CD4-positive, alpha-beta T cell treated with Interleukin-6 at 100 ng/mL for 8 hours (primary cell): ENCODE data around the gene CRP.
"Not testable (repeated sequence)": the region's sequence is repeated elsewhere in the genome, so short reads cannot be mapped to it uniquely, and the experiment has no call there.

Source experiments
- DNase-seq: peaks from one replicate; pipeline ENCODE4 v3.0.0-alpha.2; 2020; ENCODE audit warnings: mixed read lengths, low spot score

The CRP gene

GRCh38 chr1:159714529-159714928, at the start of gene CRP:
CRP (minus strand) TSS chr1:159714589; CDS start chr1:159714485, 104 bp downstream.
- DNase-seq, result no peak

DNA sequence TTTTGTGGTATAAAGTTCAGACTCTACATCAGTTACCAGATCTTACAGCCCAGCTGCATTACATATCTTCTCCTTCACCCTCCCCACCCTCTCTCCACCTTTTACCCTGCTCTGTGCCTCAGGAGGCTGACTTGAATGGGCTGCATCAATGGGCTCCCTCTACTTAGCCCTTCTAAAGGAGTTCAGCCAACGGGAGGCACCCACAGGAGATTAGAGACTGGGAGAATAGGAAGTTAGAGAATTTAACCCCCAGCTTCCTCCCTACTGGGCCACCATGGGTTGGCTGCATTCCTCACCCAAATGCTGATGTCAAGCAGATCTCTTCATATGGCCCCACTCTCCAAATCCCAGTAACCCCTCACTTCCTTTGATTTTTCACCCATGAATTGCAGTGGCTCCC, 49.3 kb upstream of the CRP start:
- no peak for DNase-seq

DNA sequence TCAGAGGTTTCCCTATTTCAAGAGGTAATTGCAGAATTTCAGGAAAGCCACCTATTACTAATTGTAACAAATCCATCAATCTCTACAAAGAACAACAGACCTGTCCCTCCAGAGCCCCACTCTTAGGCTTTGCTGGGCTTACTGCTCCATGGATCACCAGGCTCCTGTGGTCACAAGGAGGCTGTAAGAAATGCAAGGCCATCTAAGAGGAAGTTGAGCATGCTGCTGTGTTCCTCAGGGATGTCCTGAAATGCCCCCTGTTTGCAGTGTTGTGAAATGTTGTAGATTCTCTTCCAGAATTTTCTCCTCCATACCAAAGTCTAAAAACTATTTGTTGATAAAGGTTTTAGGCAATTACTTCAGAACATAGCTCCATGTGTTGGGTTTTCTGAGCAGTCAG, 42.0 kb upstream of the CRP start:
- no peak for DNase-seq

- DNase-seq, result no peak
Measured at GRCh38 chr1:159755451-159756007, 41.1 kb upstream of the CRP start.

DNA sequence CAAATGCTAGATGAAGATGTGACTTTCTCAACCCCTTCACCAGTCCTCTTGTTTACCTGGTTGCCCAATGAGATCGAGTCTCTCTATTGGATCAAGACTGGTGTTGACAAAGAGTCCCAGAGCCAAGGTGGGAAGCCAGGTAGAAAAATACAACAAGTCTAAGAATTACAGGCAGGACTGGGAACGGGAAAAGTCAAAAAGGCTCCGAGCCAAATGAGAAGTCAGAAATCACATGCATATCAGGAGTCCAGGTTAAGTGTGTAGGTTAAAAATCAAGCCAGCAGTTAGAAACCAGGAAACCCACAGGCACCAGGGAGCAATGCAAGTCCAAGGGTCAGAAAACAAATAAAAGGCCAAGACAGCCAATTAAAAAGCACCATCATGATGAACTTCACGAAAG, 39.0 kb upstream of the CRP start:
- no peak for DNase-seq

- DNase-seq, result no peak
Measured at GRCh38 chr1:159752135-159752580, 37.8 kb upstream of the CRP start.

- DNase-seq, result no peak
Measured at GRCh38 chr1:159751031-159751430, 36.6 kb upstream of the CRP start.

DNA sequence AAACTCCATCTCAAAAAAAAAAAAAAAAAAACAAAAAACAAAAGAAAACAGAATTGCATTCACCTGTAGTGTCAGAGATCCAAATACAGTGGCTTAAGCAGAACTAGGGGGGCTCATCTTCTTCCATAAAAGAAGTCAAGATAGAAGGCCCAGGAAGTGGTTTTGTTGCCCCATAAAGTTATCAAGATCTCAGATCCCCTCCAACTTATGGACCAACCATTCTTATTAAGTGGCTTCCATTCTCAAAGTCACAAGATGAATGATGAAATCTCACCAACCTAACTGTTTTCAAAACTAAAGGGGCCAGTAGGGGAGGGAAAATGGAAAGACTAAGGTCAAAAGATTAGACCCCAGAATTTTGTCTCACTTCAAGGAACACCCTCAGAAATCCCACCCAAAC, 36.2 kb upstream of the CRP start:
- DNase-seq, result no peak

- DNase-seq, result no peak
Measured at GRCh38 chr1:159749630-159750029, 35.2 kb upstream of the CRP start.

DNA sequence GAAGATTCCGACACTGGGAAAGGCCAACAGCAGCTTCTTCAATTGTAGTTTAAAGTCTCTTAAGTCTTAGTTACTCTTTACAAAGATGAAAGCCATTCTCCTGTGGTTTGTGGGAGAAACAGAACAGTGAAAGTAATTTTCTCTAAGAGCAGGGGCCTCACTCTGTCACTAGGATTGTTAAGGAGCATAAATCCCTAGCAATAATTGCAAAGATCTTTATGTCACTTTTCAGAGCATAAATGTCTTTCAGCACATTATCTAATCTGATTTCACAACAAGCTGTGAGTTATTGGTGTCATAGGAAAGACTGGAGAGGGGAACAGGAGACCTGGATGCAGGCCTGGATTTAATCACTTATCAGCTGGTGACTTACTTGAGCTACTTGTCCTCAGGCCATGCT, 34.0 kb upstream of the CRP start:
- DNase-seq, result no peak

DNA sequence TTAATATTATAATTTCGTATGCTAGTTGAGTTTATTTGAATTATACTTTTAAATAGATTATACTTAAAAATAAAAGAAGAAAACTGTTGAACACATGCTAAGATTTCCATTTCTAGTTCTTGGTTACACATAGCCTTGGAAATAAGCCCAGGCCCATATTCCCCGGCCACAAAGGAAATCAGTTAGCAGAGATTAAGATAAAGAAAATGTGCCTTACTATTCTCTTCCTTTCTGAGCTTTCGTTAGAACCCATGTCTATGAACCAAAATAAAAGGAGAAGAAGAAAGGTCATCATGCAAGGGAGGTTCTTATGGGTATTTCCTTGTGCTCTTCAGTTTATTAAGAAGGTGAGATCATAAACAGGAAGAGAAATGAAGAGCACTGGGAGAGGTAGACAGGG, 32.3 kb upstream of the CRP start:
- DNase-seq, result no peak

DNA sequence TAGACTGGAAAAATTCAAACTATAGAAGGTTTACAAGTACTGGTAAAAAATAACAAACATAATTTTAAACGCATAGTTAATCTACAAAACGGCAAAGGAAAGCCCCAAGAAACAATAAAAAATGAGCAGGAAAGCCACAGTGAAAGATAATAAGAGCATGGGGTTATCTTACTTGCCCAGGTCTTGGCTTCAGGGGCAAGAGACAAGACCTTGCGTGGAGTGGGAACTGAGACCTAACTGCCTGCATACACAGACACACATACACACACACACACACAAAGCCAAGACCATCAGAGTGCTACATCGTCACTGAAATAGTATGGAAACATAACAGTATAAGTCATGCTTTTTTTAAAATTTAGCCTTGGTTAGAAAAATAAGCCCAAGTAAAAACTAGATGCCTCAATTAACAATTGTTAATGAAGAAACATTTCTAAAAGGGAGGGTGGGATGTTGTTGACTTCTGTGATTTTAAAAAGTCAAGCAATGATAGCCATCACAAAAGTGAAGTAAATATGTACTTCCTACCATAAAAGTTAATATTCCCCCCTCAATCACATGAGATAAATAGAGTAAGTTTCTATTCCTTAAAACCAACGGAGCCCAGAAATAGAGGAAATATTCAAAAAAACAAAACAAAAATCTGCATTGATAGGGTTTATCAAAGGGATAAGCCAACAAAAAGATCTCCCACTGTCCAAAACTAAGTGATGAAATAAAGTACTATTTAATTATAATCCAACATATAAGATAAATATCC, 29.4 kb upstream of the CRP start:
- DNase-seq, result no peak

DNA sequence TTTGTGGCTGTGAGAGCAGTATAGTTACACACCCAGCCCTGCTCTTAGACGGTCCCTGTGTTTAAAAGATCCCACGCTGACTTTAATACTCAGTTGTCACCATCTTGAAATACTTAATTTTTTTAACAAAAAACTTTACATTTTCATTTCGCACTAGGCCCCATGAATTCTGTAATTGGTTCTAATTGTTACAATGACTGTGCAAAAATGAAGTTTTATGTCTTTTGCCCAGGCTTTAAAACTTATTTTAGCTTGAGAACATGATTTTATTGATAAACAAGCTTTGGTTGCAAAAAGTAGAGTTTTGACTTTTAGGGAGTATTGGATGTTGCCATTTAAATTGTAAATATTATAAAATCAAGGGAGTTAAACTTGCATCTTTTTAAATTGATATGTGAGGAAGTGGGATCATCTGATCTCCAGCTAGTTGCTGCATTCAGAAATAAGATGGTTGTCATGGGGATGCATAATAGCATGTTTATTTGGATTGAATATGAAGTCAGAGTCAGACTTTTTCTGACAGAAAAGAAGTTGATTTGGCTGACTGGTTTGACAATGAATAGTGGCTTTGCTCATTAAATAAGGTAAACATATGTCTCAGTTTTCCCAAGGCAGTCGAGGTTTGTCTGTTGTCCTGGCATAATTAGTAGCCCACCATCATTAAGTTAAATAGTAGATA, 23.0 kb upstream of the CRP start:
- DNase-seq, result no peak

DNA sequence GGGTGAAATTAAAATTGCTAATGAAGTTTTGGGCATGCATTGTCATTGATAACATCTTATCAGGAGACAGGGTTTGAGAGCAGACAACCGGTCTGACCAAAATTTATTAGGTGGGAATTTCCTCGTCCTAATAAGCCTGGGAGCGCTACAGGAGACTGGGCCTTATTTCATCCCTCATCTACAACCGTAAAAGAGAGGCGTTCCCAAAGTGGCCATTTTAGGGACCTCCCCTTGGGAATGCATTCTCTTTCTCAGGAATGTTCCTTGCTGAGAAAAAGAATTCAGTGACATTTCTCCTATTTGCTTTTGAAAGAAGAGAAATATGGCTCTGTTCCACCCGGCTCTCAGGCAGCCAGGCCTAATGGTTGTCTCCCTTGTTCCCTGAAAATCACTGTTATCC, 8.8 kb upstream of the CRP start:
- not testable (repeated sequence) for DNase-seq

- DNase-seq, result no peak
Measured at GRCh38 chr1:159719990-159720389, 5.6 kb upstream of the CRP start.

DNA sequence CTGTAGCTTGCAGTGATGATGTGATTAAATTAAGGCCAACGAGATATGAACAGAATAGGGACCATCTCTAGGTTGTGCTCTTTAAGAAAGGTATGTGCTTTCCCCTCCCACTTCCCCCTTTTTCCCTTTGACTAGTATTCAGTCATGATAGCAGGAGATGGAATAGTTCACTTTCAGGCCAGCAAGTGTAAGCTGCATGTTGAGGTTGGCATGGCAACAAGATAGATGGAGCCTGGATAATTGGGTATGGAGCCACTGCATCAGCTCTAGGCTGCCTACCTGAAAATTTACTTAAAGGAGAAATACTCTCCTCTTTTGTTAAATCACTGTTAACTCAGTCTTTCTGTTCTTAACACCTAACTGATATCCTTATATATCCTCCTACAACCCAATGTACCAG, 1.5 kb upstream of the CRP start:
- DNase-seq, result no peak

- DNase-seq, result no peak
Measured at GRCh38 chr1:159712080-159712479, 2.3 kb downstream of the CRP start.

DNA sequence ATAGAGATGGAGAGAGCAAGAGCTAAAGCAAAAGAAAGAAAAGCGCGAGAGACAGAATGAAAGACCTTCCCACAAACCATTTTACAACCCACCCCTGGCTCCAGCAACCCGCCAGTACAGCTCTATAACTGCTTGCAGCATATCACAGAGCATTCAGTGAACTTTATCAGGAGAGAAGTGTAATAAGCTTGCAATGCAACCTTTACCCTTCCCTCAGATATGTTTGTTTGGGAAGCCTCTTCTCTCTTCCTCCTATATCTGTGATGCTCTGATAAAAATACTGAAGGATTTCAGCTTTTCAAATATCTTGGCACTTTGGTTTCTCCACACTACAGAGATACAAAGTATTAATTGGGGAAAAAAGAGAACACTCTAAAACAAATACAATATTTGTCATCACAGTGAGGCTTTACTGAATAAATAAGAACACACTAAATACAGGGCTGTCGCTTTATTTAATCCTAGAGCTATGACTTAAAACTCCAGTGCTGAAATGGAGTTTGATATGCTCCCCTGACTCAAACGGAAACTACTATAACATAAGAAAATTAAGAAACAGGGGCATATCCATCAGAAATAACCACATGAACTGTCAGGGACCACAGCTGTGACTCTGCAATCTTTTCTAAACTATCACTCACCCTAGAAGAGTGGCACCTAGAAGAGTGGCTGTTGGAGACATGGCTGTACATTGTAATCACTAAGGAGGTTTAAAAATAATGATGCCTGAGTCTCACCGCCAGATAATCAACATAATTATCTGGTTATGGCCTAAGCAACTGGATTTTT, 6.7 kb downstream of the CRP start:
- DNase-seq, result no peak

GRCh38 chr1:159705904-159706256, 8.5 kb downstream of the CRP start:
- DNase-seq, result no peak

DNA sequence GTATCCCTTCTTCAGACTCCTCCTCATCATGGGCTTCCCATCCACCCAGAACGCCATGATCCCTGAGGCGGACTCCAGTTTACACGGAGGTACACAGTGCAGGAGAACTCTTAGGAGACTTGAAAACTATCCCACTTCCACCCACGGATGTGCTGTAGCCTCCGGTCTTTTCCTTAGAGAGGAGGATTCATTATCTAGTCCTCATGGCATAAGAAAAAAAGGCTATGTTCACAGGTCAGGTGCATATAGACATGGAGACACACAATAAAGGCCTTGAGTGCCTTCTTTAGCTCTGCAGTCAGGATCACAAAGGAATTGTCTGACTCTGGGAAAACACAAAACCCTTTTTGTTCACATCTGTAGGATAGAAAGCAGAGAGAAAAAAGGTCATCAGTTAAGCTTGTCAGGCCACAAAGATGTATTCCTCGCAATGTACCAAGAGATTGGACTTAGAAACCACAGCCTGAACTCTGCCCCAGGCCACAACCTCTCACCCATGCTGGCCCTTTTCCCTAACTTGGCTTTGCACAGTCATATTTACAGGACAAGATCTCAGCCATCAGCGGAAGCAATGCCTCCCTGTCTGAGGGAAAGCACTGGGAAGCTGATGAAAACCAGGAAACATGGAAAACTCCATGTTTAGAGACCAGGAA, 9.0 kb downstream of the CRP start:
- no peak for DNase-seq

DNA sequence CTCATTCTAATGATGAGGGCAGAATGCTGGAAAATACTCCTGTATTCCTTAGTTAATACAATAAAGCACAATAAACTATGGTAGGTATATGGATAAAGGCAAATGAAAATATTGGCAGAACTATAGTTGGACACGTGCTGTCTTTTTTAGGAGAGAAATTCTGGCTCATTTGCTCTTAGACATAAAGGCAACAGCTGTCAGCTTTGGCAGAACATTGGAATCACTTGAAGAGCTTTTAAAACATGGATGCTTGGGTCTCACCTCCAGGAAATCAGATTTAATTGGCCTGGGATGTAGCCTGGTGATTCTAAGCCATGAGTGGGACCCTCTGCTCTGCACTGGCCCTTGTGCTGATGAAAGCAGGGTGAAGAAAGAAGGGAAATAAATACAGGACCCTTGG, 9.9 kb downstream of the CRP start:
- DNase-seq, result no peak

GRCh38 chr1:159700312-159700711, 14.1 kb downstream of the CRP start:
- DNase-seq, result no peak
